GM12878 (cell line): Measurements from ENCODE around the gene MYOM1. TPM values are rescaled to one million over a fixed set of nuclear protein-coding genes. Genes with fewer than 3 reads are reported as not detected.

Experiments
- ATAC-seq: fragments of 200-7000 bp; cut with Tn5 transposase; 3 replicates; pipeline ENCODE4 v1.9.1; 2020; ENCODE audit warnings: mild to moderate bottlenecking, moderate library complexity
- BruUV-seq: library from RNA; stranded (reverse); fragments of 400-500 nt; replicated peaks from 2 replicates; lab custom pipeline; 2021; lab: Mats Ljungman, UMichigan
- CTCF ChIA-PET: fragments of 300-600 bp; sonication (Branson Sonifier 250); formaldehyde crosslinking; extraction: SDS; loops from one replicate; lab custom pipeline; 2021; ENCODE audit warnings: inconsistent platforms; lab: Yijun Ruan, JAX
- POLR2A ChIA-PET: fragments of 350-600 bp; formaldehyde crosslinking; extraction: SDS; loops from one replicate; lab custom pipeline; 2021; ENCODE audit warnings: inconsistent platforms; lab: Charles Lee
- RAD21 ChIA-PET: fragments of 300-600 bp; sonication (Branson Sonifier 250); formaldehyde crosslinking; loops from one replicate; lab custom pipeline; 2023; ENCODE audit warnings: antibody characterized with exemption; ENCODE audit not compliant: unreplicated experiment; lab: Charles Lee
- SMC1A ChIA-PET: fragments of 300-600 bp; sonication (Branson Sonifier 250); formaldehyde crosslinking; loops from one replicate; lab custom pipeline; 2023; ENCODE audit not compliant: unreplicated experiment, uncharacterized antibody; lab: Charles Lee
- DNase-seq: peaks from one replicate; pipeline ENCODE4 v3.0.0-alpha.2; 2011; ENCODE audit warnings: low read depth, low spot score
- FAIRE-seq: peaks from 3 replicates; lab custom pipeline; 2011; peaks lifted over from hg19 to GRCh38; lab: Jason Lieb, UNC
- H2AFZ ChIP-seq: 2 replicates; pipeline ENCODE4 v1.6.0; 2011; ENCODE audit warnings: low read depth, low read length, control low read depth; ENCODE audit not compliant: control insufficient read depth
- H3K27ac ChIP-seq: 2 replicates; pipeline ENCODE4 v1.5.1; 2011; ENCODE audit warnings: control low read depth; ENCODE audit not compliant: control insufficient read depth, insufficient read depth
- H3K27me3 ChIP-seq, 2 experiments: replicated peaks in 1 of 2; 2 replicates each; pipeline versions ENCODE4 v1.6.0 to v1.6.1; 2011; ENCODE audit warnings: low read length in 1 of 2; ENCODE audit not compliant: control insufficient read depth in 2 of 2, insufficient read depth in 2 of 2
- H3K36me3 ChIP-seq, 2 experiments: 2 replicates each; pipeline ENCODE4 v1.5.1; 2011; ENCODE audit warnings: low read length in 1 of 2; ENCODE audit not compliant: control insufficient read depth in 2 of 2, insufficient read depth in 2 of 2
- H3K4me1 ChIP-seq: 2 replicates; pipeline ENCODE4 v1.6.1; 2011; ENCODE audit warnings: mild to moderate bottlenecking, low read length, moderate library complexity, mixed read lengths; ENCODE audit not compliant: control insufficient read depth, insufficient read depth
- H3K4me2 ChIP-seq: 2 replicates; pipeline ENCODE4 v1.6.0; 2011; ENCODE audit warnings: control low read depth; ENCODE audit not compliant: control insufficient read depth, insufficient read depth
- H3K4me3 ChIP-seq: fragments of 200-600 bp; sonication (generic); 2 replicates; pipeline ENCODE4 v1.5.1; 2016
- H3K79me2 ChIP-seq: 2 replicates; pipeline ENCODE4 v1.6.0; 2011; ENCODE audit warnings: low read length; ENCODE audit not compliant: control insufficient read depth, insufficient read depth
- H3K9ac ChIP-seq: 2 replicates; pipeline ENCODE4 v1.8.0; 2011; ENCODE audit warnings: low read length, control low read depth, mixed read lengths; ENCODE audit not compliant: control insufficient read depth, insufficient read depth
- H3K9me3 ChIP-seq: replicated peaks from 3 replicates; pipeline ENCODE4 v1.5.1; 2011; ENCODE audit warnings: mild to moderate bottlenecking, low read length; ENCODE audit not compliant: control insufficient read depth, insufficient read depth
- H4K20me1 ChIP-seq: 2 replicates; pipeline ENCODE4 v1.6.0; 2011; ENCODE audit not compliant: control insufficient read depth, insufficient read depth
- ATF2 ChIP-seq: IDR thresholded peaks from 2 replicates; pipeline ENCODE4 v1.6.1; 2012; ENCODE audit warnings: low read length, inconsistent platforms
- CHD4 ChIP-seq: fragments of 200-600 bp; sonication (generic); IDR thresholded peaks from 2 replicates; pipeline ENCODE4 v1.6.1; 2016; ENCODE audit warnings: mild to moderate bottlenecking
- CREB1 ChIP-seq: IDR thresholded peaks from 2 replicates; pipeline ENCODE4 v1.6.1; 2012; ENCODE audit warnings: low read depth, mild to moderate bottlenecking, inconsistent platforms
- CTCF ChIP-seq, 3 experiments: IDR thresholded peaks in 2 of 3; conservative IDR thresholded peaks in 1 of 3; 2 replicates each; pipeline ENCODE4 v1.5.1; 2011; ENCODE audit warnings: low read depth in 3 of 3, low read length in 3 of 3, mild to moderate bottlenecking in 3 of 3, control low read depth in 2 of 3, moderate library complexity in 2 of 3, inconsistent platforms in 1 of 3, mixed read lengths in 1 of 3; ENCODE audit not compliant: control insufficient read depth in 2 of 3, insufficient read depth in 1 of 3; ENCODE audit errors: extremely low read depth in 1 of 3
- CUX1 ChIP-seq: IDR thresholded peaks from 2 replicates; pipeline ENCODE4 v1.6.1; 2012; ENCODE audit warnings: improper control_type of control experiment, low read depth, low read length; ENCODE audit not compliant: insufficient replicate concordance
- JUNB ChIP-seq: IDR thresholded peaks from 2 replicates; pipeline ENCODE4 v1.6.1; 2016; ENCODE audit warnings: antibody characterized with exemption, mild to moderate bottlenecking
- NR2C2 ChIP-seq: IDR thresholded peaks from 2 replicates; pipeline ENCODE4 v1.6.1; 2011; ENCODE audit warnings: borderline replicate concordance, low read depth; ENCODE audit not compliant: control insufficient read depth, insufficient read length
- SUPT20H ChIP-seq: IDR thresholded peaks from 2 replicates; pipeline ENCODE4 v1.6.1; 2011; ENCODE audit warnings: low read depth, mild to moderate bottlenecking, low read length, moderate library complexity, borderline replicate concordance; ENCODE audit not compliant: control insufficient read depth
- ZBTB11 ChIP-seq: fragments of 450-650 bp; formaldehyde crosslinking; IDR thresholded peaks from 2 replicates; pipeline ENCODE4 v1.5.0; 2022; ENCODE audit warnings: mild to moderate bottlenecking, missing genetic modification characterization
- WGBS: methylation state at CpG from one replicate; pipeline ENCODE4 v1.1.6; 2016; ENCODE audit warnings: low lambda C conversion rate; ENCODE audit not compliant: insufficient replicate concordance, insufficient coverage; ENCODE audit errors: missing lambda C conversion rate; 5-methylcytosine and 5-hydroxymethylcytosine counted together
- in situ Hi-C: fragments of 300-500 bp; cut with MboI; formaldehyde crosslinking; loops from 9 replicates; pipeline ENCODE4 v1.14.3; 2018; ENCODE audit warnings: mixed read lengths
- intact Hi-C: fragments of 100-400 bp; cut with micrococcal nuclease; formaldehyde crosslinking; loops from one replicate; pipeline ENCODE4 v1.14.2; 2022; ENCODE audit not compliant: unreplicated experiment
- polyA plus RNA-seq, 11 experiments: library from polyadenylated mRNA; depleted of rRNA in 4 of 11; unstranded in 6 of 11; stranded (reverse) in 5 of 11; fragments of >200 nt; fragmentation: Nextera tagmentation in 4 of 11; fragmentation: Illumina TruSeq in 1 of 11; extraction: Ambion mirVana in 4 of 11; extraction: Trizol in 1 of 11; gene quantifications; 1 replicate in 1 of 11; 2 replicates in 10 of 11; pipeline versions ENCODE4 v1.2.1 to v1.2.3, GENCODE V29; 2011 to 2016; ENCODE audit warnings: inconsistent platforms in 2 of 11, missing spikeins in 2 of 11, low read depth in 1 of 11
- total RNA-seq, 4 experiments: library from RNA; depleted of rRNA in 3 of 4; stranded (reverse); fragments of >200 nt in 3 of 4; fragmentation: Illumina TruSeq in 1 of 4; extraction: Trizol in 1 of 4; gene quantifications; 2 replicates each; pipeline versions ENCODE4 v1.2.1 to v1.2.3, GENCODE V29; 2013 to 2021
- TF ChIP-seq, protein P1 (sequence below): IDR thresholded peaks from 2 replicates; pipeline ENCODE4 v1.6.1; 2011; ENCODE audit warnings: low read depth, mild to moderate bottlenecking, low read length, moderate library complexity, borderline replicate concordance; ENCODE audit errors: extremely low read depth

The MYOM1 gene
- total and polyA plus RNA-seq, 10 of the 15 experiments (the other 5 are each of a cell fraction or from before 2014, with no cell fraction given), result 0.06 to 1.0 (median 0.57) TPM

- Histone ChIP-seq H3K9me3 (no peaks in the 10 kb centered on the region), H3K4me1 (no peaks in the 10 kb centered on the region), H3K9ac (no peak overlapping the region), H3K27me3 (no peaks in the 10 kb centered on the region), H2AFZ (no peak overlapping the region), H3K4me3 (no peak overlapping the region), H3K36me3 (no peaks in the 10 kb centered on the region), H3K4me2 (no peak overlapping the region), H3K79me2 (no peaks in the 10 kb centered on the region), H3K27ac (no peak overlapping the region), H4K20me1 (no peaks in the 10 kb centered on the region)
- ChIA-PET SMC1A (interaction anchor here (1.7 kb wide), 1 partner anchor 82 kb away, joined by 3 read pairs; no protein-coding TSS in a partner anchor), RAD21 (interaction anchor here (0.9 kb wide), 1 partner anchor 82 kb away, joined by 3 read pairs; no protein-coding TSS in a partner anchor), POLR2A (interaction anchor here (1.2 kb wide), 1 partner anchor 10 kb away, joined by 3 read pairs; no protein-coding TSS in a partner anchor), CTCF (interaction anchor here (1.6 to 2.6 kb wide), 2 partner anchors 12 to 35 kb away, joined by 7 to 9 read pairs; no protein-coding TSS in a partner anchor)
- FAIRE-seq (no peak), DNase-seq (no peak), ATAC-seq (no peak)
- 73% methylated on average over 5 of the region's 5 CpGs for WGBS
- intact Hi-C loops (no loop called here), in situ Hi-C loops (no loop called here)
- no TSS peak for BruUV-seq
- TF ChIP-seq ATF2, result no peak
- no peak for TF ChIP-seq JUNB
- TF ChIP-seq NR2C2, result no peak
- no peak for TF ChIP-seq CUX1
- TF ChIP-seq CHD4, result no peak
- no peak for TF ChIP-seq CTCF (IDR thresholded peaks at IDR 0.05 in 2 of 3, conservative IDR thresholded peaks at IDR 0.05 in 1 of 3; ENCODE audit: control insufficient read depth in 2 of 3, extremely low read depth in 1 of 3, insufficient read depth in 1 of 3, low read depth in 3 of 3, low read length in 3 of 3)
- TF ChIP-seq ZBTB11 (CRISPR knock-in tag), result no peak
- no peak for TF ChIP-seq CREB1
- no peak for TF ChIP-seq SUPT20H
- TF ChIP-seq, protein P1, sequence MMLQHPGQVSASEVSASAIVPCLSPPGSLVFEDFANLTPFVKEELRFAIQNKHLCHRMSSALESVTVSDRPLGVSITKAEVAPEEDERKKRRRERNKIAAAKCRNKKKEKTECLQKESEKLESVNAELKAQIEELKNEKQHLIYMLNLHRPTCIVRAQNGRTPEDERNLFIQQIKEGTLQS, result no peak
Measured at GRCh38 chr18:3163968-3164367, 55.8 kb downstream of the MYOM1 start.
